Measurements from ENCODE around the gene MAP2K3. TPM values are rescaled to one million over a fixed set of nuclear protein-coding genes. Genes with fewer than 3 reads are reported as not detected.

Gene MAP2K3
- total RNA-seq, 3 donors from 2014 or later, result 46.0 to 75.5 (median 67.1) TPM

DNA sequence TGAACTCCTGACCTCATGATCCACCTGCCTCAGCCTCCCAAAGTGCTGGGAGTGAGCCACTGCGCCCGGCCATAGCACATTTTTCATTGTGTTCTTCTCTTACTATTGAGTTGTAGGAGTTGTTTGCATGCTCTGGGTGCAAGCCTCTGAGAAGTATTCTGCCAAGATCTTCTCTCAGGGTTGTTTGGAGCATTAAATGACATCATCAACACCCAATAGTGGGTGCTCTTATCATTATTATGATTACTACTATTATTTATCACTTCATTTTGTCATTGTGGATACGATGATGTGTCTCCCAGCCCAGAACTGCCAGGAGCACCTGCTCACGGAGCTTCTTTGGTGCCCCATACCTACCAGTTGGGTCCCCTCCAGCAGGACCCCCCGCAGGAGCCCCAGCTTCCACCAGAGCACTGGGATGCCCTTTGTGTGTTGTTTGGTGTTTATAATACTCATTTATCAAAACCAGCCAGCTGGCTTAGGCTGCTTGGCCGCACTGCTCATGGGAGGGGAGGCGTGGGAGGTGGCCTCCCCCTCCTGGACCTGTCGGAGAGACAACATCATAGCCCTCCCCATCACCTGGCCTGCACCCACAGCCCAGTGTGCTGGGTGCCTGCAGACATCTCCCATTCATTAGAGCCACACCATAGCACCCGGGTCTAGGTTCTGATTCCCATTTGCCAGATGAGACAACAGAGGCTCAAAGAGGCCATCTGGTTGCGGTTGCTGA is 12.9 kb upstream of the MAP2K3 start:
- Histone ChIP-seq H3K4me3 (no peak overlapping the region), H3K4me1 (ENCODE audit: low read depth) (peaks cover 5% of the 10 kb centered on the region), H3K36me3 (ENCODE audit: low read depth) (no peaks in the 10 kb centered on the region), H3K9me3 (no peaks in the 10 kb centered on the region)
- intact Hi-C loops (cut with DNase I, micrococcal nuclease), result loop anchor here in 1 of 2 donors (10.0 kb wide), 1 partner anchor 147 kb away; the partner anchor contains the start of gene DHRS7B
- TF ChIP-seq, protein P1, sequence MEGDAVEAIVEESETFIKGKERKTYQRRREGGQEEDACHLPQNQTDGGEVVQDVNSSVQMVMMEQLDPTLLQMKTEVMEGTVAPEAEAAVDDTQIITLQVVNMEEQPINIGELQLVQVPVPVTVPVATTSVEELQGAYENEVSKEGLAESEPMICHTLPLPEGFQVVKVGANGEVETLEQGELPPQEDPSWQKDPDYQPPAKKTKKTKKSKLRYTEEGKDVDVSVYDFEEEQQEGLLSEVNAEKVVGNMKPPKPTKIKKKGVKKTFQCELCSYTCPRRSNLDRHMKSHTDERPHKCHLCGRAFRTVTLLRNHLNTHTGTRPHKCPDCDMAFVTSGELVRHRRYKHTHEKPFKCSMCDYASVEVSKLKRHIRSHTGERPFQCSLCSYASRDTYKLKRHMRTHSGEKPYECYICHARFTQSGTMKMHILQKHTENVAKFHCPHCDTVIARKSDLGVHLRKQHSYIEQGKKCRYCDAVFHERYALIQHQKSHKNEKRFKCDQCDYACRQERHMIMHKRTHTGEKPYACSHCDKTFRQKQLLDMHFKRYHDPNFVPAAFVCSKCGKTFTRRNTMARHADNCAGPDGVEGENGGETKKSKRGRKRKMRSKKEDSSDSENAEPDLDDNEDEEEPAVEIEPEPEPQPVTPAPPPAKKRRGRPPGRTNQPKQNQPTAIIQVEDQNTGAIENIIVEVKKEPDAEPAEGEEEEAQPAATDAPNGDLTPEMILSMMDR (IDR thresholded peaks at IDR 0.05), result no peak
- ATAC-seq (no peak), DNase-seq (peak in 1 of 3 donors; percentile 27)

DNA sequence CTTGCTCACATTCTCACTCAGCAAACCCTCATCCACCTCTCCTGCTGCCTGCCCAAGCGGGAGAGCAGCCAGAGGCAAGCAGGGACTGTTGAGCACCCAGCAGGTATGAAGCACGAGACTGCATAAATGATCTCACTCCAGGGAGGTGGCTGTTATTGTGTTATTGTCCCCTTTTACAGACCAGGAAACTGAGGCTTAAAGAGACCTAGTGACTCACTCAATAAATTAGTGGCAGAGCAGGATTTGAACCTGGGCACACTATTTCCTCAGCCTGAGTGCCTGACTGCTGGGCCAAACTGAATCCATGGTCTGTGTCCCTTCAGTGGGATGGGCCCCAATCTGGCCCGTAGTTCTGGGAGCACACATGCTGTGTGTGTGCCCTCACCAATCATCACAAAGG is 12.3 kb upstream of the MAP2K3 start:
- Histone ChIP-seq H3K36me3 (ENCODE audit: low read depth) (no peaks in the 10 kb centered on the region), H3K4me3 (no peak overlapping the region), H3K9me3 (no peaks in the 10 kb centered on the region), H3K4me1 (ENCODE audit: low read depth) (peaks cover 5% of the 10 kb centered on the region)
- DNase-seq (no peak), ATAC-seq (no peak)
- intact Hi-C loops (cut with DNase I, micrococcal nuclease), result loop anchor here in 1 of 2 donors (10.0 kb wide), 1 partner anchor 147 kb away; the partner anchor contains the start of gene DHRS7B
- TF ChIP-seq, protein P1 (IDR thresholded peaks at IDR 0.05), result no peak

DNA sequence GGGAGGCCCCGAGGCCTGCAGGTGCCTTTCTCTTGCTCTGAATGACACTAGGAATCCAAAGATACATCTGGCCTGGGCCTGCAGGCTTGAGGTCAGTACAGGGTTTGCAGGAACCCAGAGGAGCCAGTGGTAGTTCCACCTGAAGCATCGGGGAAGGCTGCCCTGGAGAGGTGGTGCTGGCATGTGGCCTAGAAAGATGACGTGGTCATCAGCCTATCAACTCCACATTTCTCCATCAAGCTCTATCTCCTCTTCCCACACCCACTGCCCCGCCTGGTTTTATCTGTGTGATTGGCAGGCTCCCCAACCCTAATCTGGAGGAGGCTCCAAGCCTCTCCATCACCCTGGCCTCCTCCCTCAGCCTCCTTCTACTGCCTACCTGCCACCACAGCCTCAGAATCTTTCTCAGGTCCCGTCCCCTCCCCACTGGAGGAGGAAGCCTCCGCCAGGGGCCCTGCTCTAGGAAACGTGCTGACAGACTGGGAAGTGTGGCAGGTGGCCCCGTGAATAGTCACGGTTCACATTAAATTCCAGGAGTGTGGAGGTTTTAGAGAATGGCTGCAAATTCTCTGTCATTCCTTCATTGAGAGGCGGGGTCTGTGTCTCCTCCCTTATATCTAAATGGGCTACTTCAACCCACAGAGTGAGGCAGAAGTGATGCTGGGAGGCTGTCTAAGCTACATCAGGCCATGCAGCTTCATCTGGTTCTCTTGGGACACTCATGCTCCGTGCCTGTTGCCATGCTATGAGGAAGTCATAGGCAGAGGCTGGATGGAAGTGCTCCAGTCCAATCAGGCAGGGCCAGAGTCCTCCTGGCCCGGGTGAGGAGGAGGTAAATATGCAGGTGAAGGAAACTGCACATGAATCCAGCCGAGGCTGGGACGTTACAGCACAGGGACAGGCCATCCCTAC is 11.4 kb upstream of the MAP2K3 start:
- ATAC-seq, result peak; percentile 66
- intact Hi-C loops (cut with DNase I, micrococcal nuclease), result loop anchor here in 1 of 2 donors (10.0 kb wide), 1 partner anchor 148 kb away; the partner anchor contains the start of gene DHRS7B

DNA sequence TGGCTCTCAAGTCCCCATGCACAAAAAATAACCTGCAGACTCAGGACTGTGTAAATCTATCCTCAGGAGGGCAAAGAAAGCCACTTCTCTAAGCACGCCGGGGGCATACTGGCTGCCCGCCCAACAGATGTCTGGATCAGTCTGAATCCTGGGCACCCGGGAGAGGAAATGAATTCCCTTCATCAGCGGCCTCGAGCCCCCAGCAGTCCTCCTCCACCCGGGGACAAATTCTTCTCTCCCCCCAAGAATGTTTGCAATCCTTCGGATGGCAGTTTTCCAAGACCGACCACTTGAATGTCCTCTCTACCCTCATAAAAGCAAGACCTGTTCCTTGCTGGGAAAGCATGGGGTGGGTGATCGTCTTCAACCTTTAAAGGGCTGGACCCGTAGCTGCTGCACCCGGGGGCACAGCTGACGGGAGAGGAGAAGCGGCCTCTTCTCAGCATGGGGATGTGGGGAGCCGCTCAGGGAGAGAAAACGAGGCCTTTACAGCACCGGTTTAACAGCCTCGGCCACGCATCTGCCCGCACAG is 9.4 kb upstream of the MAP2K3 start:
- intact Hi-C loops (cut with DNase I, micrococcal nuclease), result loop anchor here in 1 of 2 donors (10.0 kb wide), 1 partner anchor 150 kb away; the partner anchor contains the start of gene DHRS7B
- no peaks in the 10 kb centered on the region for H3K9me3 ChIP-seq
- TF ChIP-seq, protein P1 (IDR thresholded peaks at IDR 0.05), result no peak
- peaks cover 13% of the 10 kb centered on the region for H3K4me1 ChIP-seq (ENCODE audit: low read depth)
- no peaks in the 10 kb centered on the region for H3K36me3 ChIP-seq (ENCODE audit: low read depth)
- no peak for DNase-seq
- peak overlapping the region; percentile 27 for H3K4me3 ChIP-seq
- ATAC-seq, result no peak

More for the DNA sequence above, 11.4 kb upstream of the MAP2K3 start:
- TF ChIP-seq, protein P1 (IDR thresholded peaks at IDR 0.05), result no peak
- H3K4me1 ChIP-seq (ENCODE audit: low read depth), result peaks cover 5% of the 10 kb centered on the region
- no peaks in the 10 kb centered on the region for H3K36me3 ChIP-seq (ENCODE audit: low read depth)
- H3K4me3 ChIP-seq, result no peak overlapping the region
- peak in 2 of 3 donors; percentile 59 to 69 for DNase-seq
- H3K9me3 ChIP-seq, result no peaks in the 10 kb centered on the region

DNA sequence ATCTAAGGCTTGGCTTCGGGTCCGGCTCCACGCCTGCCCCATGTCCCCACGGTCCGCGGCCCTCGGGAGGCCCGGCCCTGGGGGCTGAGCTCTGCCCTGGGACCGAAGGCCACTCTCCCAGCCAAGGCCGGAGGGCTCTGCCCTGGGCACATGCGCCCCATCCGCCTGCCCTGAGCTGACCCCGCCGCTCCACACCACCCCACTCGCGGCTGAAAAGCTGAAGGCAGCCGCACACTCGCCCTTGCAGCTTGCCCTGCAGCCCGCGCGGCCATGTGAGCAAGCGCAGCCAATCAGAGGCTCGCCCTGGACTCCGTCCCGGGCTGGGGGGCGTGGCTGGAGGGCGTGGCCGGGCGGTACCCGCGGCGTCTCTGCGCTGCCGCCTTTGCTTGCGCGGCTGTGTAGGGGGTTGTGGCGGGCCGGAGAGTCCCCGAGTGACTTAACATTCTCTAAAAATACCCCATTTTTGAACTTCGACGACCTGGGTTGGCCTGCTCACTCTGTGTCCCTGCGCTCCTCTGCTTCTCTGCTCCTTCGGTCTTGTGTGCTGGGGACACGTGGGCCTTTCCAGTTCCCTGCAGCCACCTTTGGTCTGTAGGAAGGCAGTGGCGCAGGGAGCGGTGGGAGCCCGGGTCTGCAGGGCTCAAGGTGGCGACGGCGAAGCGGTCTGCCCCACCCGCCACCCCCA is 8.8 kb upstream of the MAP2K3 start:
- no peaks in the 10 kb centered on the region for H3K36me3 ChIP-seq (ENCODE audit: low read depth)
- peak overlapping the region; percentile 27 for H3K4me3 ChIP-seq
- ATAC-seq (peak; percentile 94), DNase-seq (peak; percentile 97 to 98 (median 98))
- H3K9me3 ChIP-seq, result no peaks in the 10 kb centered on the region
- TF ChIP-seq, protein P1 (IDR thresholded peaks at IDR 0.05), result no peak
- intact Hi-C loops (cut with DNase I, micrococcal nuclease), result loop anchor here in 1 of 2 donors (10.0 kb wide), 1 partner anchor 151 kb away; the partner anchor contains the start of gene DHRS7B
- peaks cover 13% of the 10 kb centered on the region for H3K4me1 ChIP-seq (ENCODE audit: low read depth)

Measured in mucosa of descending colon (tissue), 3 donors.